Stimulated activated CD8-positive, alpha-beta memory T cell treated with anti-CD3 and anti-CD28 coated beads, Interleukin-2, amount 100 ng/mL, for 48 hours (primary cell): ENCODE measurements around the gene GOLGA8J.
"Not testable (repeated sequence)": the region's sequence is repeated elsewhere in the genome, so short reads cannot be mapped to it uniquely, and the experiment has no call there.

Source experiments
- DNase-seq, 2 donors: peaks; one replicate each; pipeline ENCODE4 v3.0.0-alpha.2; 2020; ENCODE audit warnings: low read depth in 2 of 2

GOLGA8J gene

GRCh38 chr15:30073915-30074314, 8.8 kb upstream of the GOLGA8J start:
- no peak for DNase-seq

DNA sequence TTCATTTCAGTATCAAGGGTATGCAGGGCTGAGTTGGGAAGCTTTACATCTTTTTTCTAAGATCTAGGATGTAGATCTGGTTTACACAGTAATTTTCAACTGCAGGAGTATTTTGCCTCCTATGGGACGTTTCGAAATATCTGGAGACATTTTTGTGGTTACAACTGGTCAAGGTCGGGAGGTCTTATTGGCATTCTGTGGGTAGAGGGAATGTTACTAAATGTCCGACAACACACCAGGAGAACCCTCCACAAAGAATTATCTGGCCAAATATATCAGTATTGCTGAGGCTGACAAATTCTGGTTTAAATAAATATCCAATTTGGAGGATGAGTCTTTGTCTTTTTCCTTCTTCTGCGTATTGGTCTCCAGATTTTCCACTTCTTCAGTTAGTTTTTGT, 1.9 kb upstream of the GOLGA8J start:
- DNase-seq = not testable (repeated sequence)

GRCh38 chr15:30097827-30098226, 15.1 kb downstream of the GOLGA8J start:
- not testable (repeated sequence) for DNase-seq

GRCh38 chr15:30102890-30103289, 20.1 kb downstream of the GOLGA8J start:
- not testable (repeated sequence) for DNase-seq

DNA sequence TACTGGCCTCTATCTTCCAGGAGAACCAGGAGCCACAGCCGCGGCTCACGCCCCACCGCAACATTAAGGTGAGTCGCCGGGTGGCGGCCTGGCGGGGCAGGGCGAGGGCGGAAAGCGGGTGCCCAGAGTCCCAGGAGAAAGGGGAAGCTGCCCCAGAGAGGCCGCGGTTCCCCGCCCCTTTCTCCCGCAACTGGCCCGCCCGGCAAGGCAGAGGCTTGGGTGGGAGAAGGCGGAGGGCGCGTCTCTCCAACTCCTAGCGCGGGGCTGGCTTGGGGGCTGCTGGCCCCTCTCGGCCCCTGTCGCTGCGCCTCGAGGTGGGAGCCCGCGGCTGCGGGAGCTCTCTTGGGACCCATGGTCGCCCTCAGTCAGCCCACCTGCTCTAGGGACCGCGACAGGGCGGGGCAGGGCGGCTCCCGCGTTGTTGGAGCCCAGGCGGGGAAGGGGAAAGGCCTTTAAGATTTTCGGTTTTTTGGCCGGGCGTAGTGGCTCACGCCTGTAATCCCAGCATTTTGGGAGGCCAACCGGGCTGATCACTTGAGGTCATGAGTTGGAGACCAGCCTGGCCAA, 21.3 kb downstream of the GOLGA8J start:
- not testable (repeated sequence) for DNase-seq

DNA sequence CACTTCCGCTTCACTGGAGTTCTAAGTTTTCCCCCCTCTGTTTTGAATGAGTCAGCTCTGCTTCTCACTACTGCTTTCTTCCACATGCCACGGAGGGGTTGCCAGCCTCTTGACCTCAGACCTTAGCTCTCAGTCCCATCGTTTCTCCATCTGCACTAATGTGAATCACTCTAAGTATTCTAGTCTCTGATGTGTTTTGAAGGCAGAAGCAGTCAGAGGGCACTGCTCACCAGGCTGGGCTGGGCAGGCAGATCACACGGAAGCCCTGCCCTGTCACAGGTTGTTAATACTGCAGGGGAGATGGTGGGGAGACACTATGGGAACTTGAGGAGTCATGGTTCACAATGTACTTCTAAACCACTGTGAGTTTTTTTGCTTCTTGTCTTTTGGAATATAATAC, 27.8 kb downstream of the GOLGA8J start:
- not testable (repeated sequence) for DNase-seq

GRCh38 chr15:30130066-30130465, 47.3 kb downstream of the GOLGA8J start:
- not testable (repeated sequence) for DNase-seq

DNA sequence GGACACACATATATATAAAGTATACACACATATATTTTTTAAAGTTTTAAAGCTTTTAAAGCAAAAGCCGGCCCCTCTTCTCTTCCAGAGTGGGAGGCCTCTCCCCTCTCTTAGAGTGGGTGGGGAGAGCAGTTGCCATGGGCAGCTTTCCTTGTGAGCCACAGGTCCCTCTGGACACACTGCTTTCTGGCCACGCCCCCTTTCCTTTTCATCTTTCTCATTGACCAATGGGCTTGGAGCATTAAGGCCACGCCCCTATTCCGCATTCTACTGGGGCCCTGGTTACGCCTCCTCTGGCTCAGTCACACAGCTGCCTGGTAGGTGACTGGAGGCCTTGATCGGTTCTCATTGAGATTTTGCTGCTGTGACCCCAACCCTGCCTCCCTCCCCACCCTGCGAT, 52.0 kb downstream of the GOLGA8J start, which contains the start of gene GOLGA8T:
Gene GOLGA8T (plus strand): TSS at position 301 of the 400 bp plus-strand sequence. CDS start 98 bp downstream, at position 399.
- DNase-seq = not testable (repeated sequence)
